Esophagus squamous epithelium (tissue), 5 donors: ENCODE data around the gene HSPA14. TPM values are rescaled to one million over a fixed set of nuclear protein-coding genes. Genes with fewer than 3 reads are reported as not detected.

Experiments used
- DNase-seq: peaks from one replicate; lab custom pipeline; 2025; lab: John Stamatoyannopoulos, UW
- H3K27ac ChIP-seq, 4 donors: fragments of 200-600 bp; sonication (generic); one replicate each; pipeline ENCODE4 v1.5.1; 2016 to 2019; ENCODE audit warnings: mild to moderate bottlenecking in 1 of 4
- H3K27me3 ChIP-seq, 4 donors: fragments of 200-600 bp; sonication (generic); 1 replicate in 3 of 4; 2 replicates in 1 of 4; pipeline versions ENCODE4 v1.5.1 to v1.6.0; 2017 to 2021; ENCODE audit warnings: antibody characterized with exemption in 1 of 4
- H3K36me3 ChIP-seq, 3 donors: fragments of 200-600 bp; sonication (generic); one replicate each; pipeline ENCODE4 v1.5.1; 2016 to 2019
- H3K4me1 ChIP-seq, 3 donors: fragments of 200-600 bp; sonication (generic); one replicate each; pipeline ENCODE4 v1.5.1; 2017 to 2019
- H3K4me3 ChIP-seq, 4 donors: fragments of 200-600 bp; sonication (generic); 1 replicate in 3 of 4; 2 replicates in 1 of 4; pipeline ENCODE4 v1.5.1; 2016 to 2019; ENCODE audit warnings: mild to moderate bottlenecking in 2 of 4, moderate library complexity in 1 of 4
- H3K9me3 ChIP-seq, 3 donors: fragments of 200-600 bp; sonication (generic); one replicate each; pipeline ENCODE4 v1.5.1; 2016 to 2019
- POLR2A ChIP-seq, 4 donors: fragments of 450-650 bp; IDR thresholded peaks; one replicate each; pipeline ENCODE4 v1.6.1; 2017; ENCODE audit warnings: antibody characterized with exemption in 4 of 4, mild to moderate bottlenecking in 4 of 4, moderate library complexity in 3 of 4
- WGBS, 2 donors: methylation state at CpG; one replicate each; pipeline ENCODE4 v1.1.5; 2018; 5-methylcytosine and 5-hydroxymethylcytosine counted together
- intact Hi-C: fragments of 100-400 bp; cut with DNase I; formaldehyde crosslinking; loops from one replicate; pipeline ENCODE4 v1.15.0; 2022
- total RNA-seq, 4 donors: library from RNA; depleted of rRNA; stranded (reverse); fragments of >200 nt; gene quantifications; one replicate each; pipeline ENCODE4 v1.1.0, GENCODE V29; 2016
- TF ChIP-seq, protein P1 (sequence below), 6 experiments: fragments of 450-650 bp in 4 of 6; fragments of 200-600 bp in 2 of 6; sonication (generic) in 2 of 6; IDR thresholded peaks; one replicate each; pipeline ENCODE4 v1.5.1; 2016 to 2019; ENCODE audit warnings: antibody characterized with exemption in 6 of 6, mild to moderate bottlenecking in 4 of 6, moderate library complexity in 4 of 6
- donor health status: DM: yes; HTN: yes; CAD: no.

HSPA14 gene
- total RNA-seq, 4 donors from 2014 or later: 12.5 to 21.4 (median 13.1) TPM

DNA sequence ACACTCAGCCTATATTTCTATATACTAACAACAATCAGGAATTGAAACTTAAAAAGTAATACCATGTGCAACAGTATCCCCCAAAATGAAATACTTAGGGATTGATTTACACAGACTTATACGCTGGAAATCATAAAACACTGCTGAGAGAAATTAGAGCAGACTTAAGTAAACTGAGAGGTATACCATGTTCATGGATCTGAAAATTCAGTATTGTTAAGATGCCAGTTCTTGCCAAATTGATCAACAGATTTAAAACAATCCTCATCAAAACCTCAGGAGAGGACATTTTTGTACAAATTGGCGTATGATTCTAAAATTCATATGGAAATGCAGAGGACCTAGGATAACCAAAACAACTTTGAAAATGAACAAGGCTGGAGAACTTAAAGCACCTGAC lies 78.5 kb downstream of the HSPA14 start:
- H3K4me1 ChIP-seq: no peaks in the 10 kb centered on the region
- H3K4me3 ChIP-seq: no peak overlapping the region
- 88 to 97% methylated on average over 2 of the region's 2 CpGs for WGBS, 2 donors
- DNase-seq: no peak
- intact Hi-C loops: no loop called here
- H3K27ac ChIP-seq: no peak overlapping the region
- H3K36me3 ChIP-seq: peaks cover 25 to 99% (median 25%) of the 10 kb centered on the region in 3 donors
- TF ChIP-seq POLR2A (IDR thresholded peaks at IDR 0.05): no peak
- TF ChIP-seq, protein P1, sequence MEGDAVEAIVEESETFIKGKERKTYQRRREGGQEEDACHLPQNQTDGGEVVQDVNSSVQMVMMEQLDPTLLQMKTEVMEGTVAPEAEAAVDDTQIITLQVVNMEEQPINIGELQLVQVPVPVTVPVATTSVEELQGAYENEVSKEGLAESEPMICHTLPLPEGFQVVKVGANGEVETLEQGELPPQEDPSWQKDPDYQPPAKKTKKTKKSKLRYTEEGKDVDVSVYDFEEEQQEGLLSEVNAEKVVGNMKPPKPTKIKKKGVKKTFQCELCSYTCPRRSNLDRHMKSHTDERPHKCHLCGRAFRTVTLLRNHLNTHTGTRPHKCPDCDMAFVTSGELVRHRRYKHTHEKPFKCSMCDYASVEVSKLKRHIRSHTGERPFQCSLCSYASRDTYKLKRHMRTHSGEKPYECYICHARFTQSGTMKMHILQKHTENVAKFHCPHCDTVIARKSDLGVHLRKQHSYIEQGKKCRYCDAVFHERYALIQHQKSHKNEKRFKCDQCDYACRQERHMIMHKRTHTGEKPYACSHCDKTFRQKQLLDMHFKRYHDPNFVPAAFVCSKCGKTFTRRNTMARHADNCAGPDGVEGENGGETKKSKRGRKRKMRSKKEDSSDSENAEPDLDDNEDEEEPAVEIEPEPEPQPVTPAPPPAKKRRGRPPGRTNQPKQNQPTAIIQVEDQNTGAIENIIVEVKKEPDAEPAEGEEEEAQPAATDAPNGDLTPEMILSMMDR (IDR thresholded peaks at IDR 0.05): no peak
- H3K9me3 ChIP-seq: peaks cover 0 to 26% (median 18%) of the 10 kb centered on the region in 3 donors
- H3K27me3 ChIP-seq: no peaks in the 10 kb centered on the region

DNA sequence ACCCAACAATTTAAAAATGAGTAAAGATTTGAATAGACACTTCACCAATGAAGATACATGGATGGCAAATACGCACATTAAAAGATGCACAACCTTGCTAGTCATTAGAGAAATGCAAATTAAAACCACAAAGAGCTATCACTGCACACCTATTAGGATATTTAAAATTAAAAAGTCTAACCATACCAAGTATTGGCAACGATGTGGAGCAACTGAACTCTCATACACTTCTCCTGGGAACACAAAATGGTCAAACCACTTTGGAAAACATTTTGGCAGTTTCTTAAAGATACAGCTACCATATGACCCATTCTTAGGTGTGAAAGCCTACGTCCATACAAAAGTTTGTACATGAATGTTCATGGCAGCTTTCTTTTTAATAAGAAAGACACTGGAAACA lies 79.7 kb downstream of the HSPA14 start:
- Histone ChIP-seq H3K27ac (no peak overlapping the region), H3K4me3 (no peak overlapping the region), H3K27me3 (no peaks in the 10 kb centered on the region), H3K36me3 (peaks cover 20 to 99% (median 30%) of the 10 kb centered on the region in 3 donors), H3K4me1 (no peaks in the 10 kb centered on the region), H3K9me3 (peaks cover 0 to 26% (median 18%) of the 10 kb centered on the region in 3 donors)
- TF ChIP-seq, protein P1 (IDR thresholded peaks at IDR 0.05): no peak
- TF ChIP-seq POLR2A (IDR thresholded peaks at IDR 0.05): no peak
- intact Hi-C loops: no loop called here
- DNase-seq: no peak
- WGBS, 2 donors: 93 to 97% methylated on average over 3 of the region's 3 CpGs

DNA sequence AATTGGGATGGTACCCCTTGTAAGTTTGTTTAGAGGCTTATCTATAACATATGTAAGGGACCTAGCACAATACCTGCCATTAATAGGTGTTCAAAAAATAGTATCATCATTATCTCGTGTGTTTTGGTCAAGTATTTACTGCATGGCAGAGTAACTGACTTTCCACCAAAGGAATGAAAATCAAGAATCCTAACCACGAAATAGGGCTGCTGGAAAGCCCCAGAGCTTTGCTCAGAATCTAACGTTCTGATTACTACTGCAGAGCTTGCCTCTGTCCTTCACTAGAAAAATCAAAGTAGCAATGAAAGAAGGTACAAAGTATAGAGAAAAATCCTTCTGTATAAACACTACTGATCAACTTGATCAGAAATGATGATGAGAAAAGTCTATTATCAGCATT lies 80.9 kb downstream of the HSPA14 start:
- 83 to 91% methylated on average over 3 of the region's 3 CpGs for WGBS, 2 donors
- Histone ChIP-seq H3K27ac (no peak overlapping the region), H3K4me1 (no peaks in the 10 kb centered on the region), H3K4me3 (no peak overlapping the region), H3K27me3 (no peaks in the 10 kb centered on the region), H3K36me3 (peaks cover 18 to 99% (median 30%) of the 10 kb centered on the region in 3 donors), H3K9me3 (peaks cover 0 to 26% (median 18%) of the 10 kb centered on the region in 3 donors)
- no peak for TF ChIP-seq POLR2A (IDR thresholded peaks at IDR 0.05)
- no peak for DNase-seq
- intact Hi-C loops: no loop called here

Other genes with a start within 250 kb of the HSPA14 start
- gene FAM107B, start 63.4 kb upstream of the HSPA14 start, total RNA-seq: 10 to 100 TPM in 3 of 4 donors, 1 to 10 TPM in 1; 6.7 to 17.0 (median 12.9) TPM
- gene CDNF, start 269 bp upstream of the HSPA14 start, total RNA-seq: 1 to 10 TPM in 2 of 4 donors, not detected in 2; 1.1 to 1.3 TPM
- 1 to 10 TPM; 7.3 to 9.2 (median 8.2) TPM for gene MSANTD7, start within 50 bp of the HSPA14 start, total RNA-seq
- 10 to 100 TPM in 1 of 4 donors, 1 to 10 TPM in 3; 5.6 to 13.2 (median 8.9) TPM for gene SUV39H2, start 40.6 kb downstream of the HSPA14 start, total RNA-seq
- 10 to 100 TPM in 3 of 4 donors, 1 to 10 TPM in 1; 8.2 to 15.6 (median 11.4) TPM for gene DCLRE1C, start 115.8 kb downstream of the HSPA14 start, total RNA-seq
- under 1 TPM in 1 of 4 donors, not detected in 3; 0.79 TPM for gene MEIG1, start 121.1 kb downstream of the HSPA14 start, total RNA-seq
- gene OLAH, start 205.6 kb downstream of the HSPA14 start, total RNA-seq: 1 to 10 TPM in 3 of 4 donors, under 1 TPM in 1; 0.57 to 9.4 (median 5.1) TPM